ENCODE data around the gene AMOT.

Gene AMOT

GRCh38 chrX:112846782-112847181 is 6.2 kb upstream of the AMOT start:
- no peak for DNase-seq (ENCODE audit: low read depth)
- no peak overlapping the region for H3K4me3 ChIP-seq (ENCODE audit: low read depth, low read length)
- TF ChIP-seq CTCF (IDR thresholded peaks at IDR 0.05; ENCODE audit: low read depth, low read length), result no peak
- no peak for TF ChIP-seq POLR2A (IDR thresholded peaks at IDR 0.05; ENCODE audit: extremely low read depth, insufficient read length)
- TF ChIP-seq MAX (IDR thresholded peaks at IDR 0.05; ENCODE audit: low read depth, low read length), result no peak
- TF ChIP-seq MYC (IDR thresholded peaks at IDR 0.05; ENCODE audit: low read depth, low read length), result no peak

GRCh38 chrX:112846187-112846586 is 5.6 kb upstream of the AMOT start:
- no peak for DNase-seq (ENCODE audit: low read depth)
- TF ChIP-seq MYC (IDR thresholded peaks at IDR 0.05; ENCODE audit: low read depth, low read length), result no peak
- TF ChIP-seq MAX (IDR thresholded peaks at IDR 0.05; ENCODE audit: low read depth, low read length), result no peak
- no peak for TF ChIP-seq CTCF (IDR thresholded peaks at IDR 0.05; ENCODE audit: low read depth, low read length)
- TF ChIP-seq POLR2A (IDR thresholded peaks at IDR 0.05; ENCODE audit: extremely low read depth, insufficient read length), result no peak

GRCh38 chrX:112844250-112844649 is 3.6 kb upstream of the AMOT start:
- DNase-seq (ENCODE audit: low read depth), result no peak
- TF ChIP-seq MYC (IDR thresholded peaks at IDR 0.05; ENCODE audit: low read depth, low read length) (no peak), CTCF (IDR thresholded peaks at IDR 0.05; ENCODE audit: low read depth, low read length) (no peak)
- H3K4me3 ChIP-seq (ENCODE audit: low read depth, low read length), result no peak overlapping the region

More at GRCh38 chrX:112846187-112846586, 5.6 kb upstream of the AMOT start:
- H3K4me3 ChIP-seq (ENCODE audit: low read depth, low read length), result no peak overlapping the region

GRCh38 chrX:112841820-112842157 is 1.2 kb upstream of the AMOT start:
- TF ChIP-seq MAX (IDR thresholded peaks at IDR 0.05; ENCODE audit: low read depth, low read length) (no peak), MYC (IDR thresholded peaks at IDR 0.05; ENCODE audit: low read depth, low read length) (no peak), CTCF (IDR thresholded peaks at IDR 0.05; ENCODE audit: low read depth, low read length) (no peak)
- no peak overlapping the region for H3K4me3 ChIP-seq (ENCODE audit: low read depth, low read length)
- no peak for DNase-seq (ENCODE audit: low read depth)

- peak overlapping the region; percentile 43 for H3K4me3 ChIP-seq (ENCODE audit: low read depth, low read length)
- TF ChIP-seq MYC (IDR thresholded peaks at IDR 0.05; ENCODE audit: low read depth, low read length) (no peak), POLR2A (IDR thresholded peaks at IDR 0.05; ENCODE audit: extremely low read depth, insufficient read length) (no peak), MAX (IDR thresholded peaks at IDR 0.05; ENCODE audit: low read depth, low read length) (no peak), CTCF (IDR thresholded peaks at IDR 0.05; ENCODE audit: low read depth, low read length) (no peak)
- peak; percentile 65 for DNase-seq (ENCODE audit: low read depth)
Measured at GRCh38 chrX:112841114-112841819, 636 bp upstream of the AMOT start.

GRCh38 chrX:112839856-112840255 is 775 bp downstream of the AMOT start:
- DNase-seq (ENCODE audit: low read depth), result no peak
- H3K4me3 ChIP-seq (ENCODE audit: low read depth, low read length), result no peak overlapping the region

More at GRCh38 chrX:112839856-112840255, 775 bp downstream of the AMOT start:
- TF ChIP-seq MYC (IDR thresholded peaks at IDR 0.05; ENCODE audit: low read depth, low read length), result no peak
- no peak for TF ChIP-seq MAX (IDR thresholded peaks at IDR 0.05; ENCODE audit: low read depth, low read length)

Measured in NB4 (cell line).